Activated T-cell treated with anti-CD3 and anti-CD28 coated beads, Interleukin-2, amount 50 U/mL, for 4 hours (primary cell): ENCODE data around the gene UTP14C. TPM values are rescaled to one million over a fixed set of nuclear protein-coding genes. Genes with fewer than 3 reads are reported as not detected.
"Not testable (repeated sequence)": the region's sequence is repeated elsewhere in the genome, so short reads cannot be mapped to it uniquely, and the experiment has no call there.

Source experiments
- ATAC-seq, 2 donors: fragments of 200-7000 bp; cut with Tn5 transposase; one replicate each; pipeline ENCODE4 v1.10.0; 2021
- DNase-seq: peaks from one replicate; pipeline ENCODE4 v3.0.0-alpha.2; 2020
- H3K27me3 Mint-ChIP-seq: one replicate; pipeline ENCODE4 v1.8.0; 2021; ENCODE audit warnings: low read depth, mixed read lengths
- H3K36me3 Mint-ChIP-seq: one replicate; pipeline ENCODE4 v1.8.0; 2022; ENCODE audit warnings: mixed read lengths; ENCODE audit not compliant: insufficient read depth
- H3K4me1 Mint-ChIP-seq: one replicate; pipeline ENCODE4 v1.8.0; 2021; ENCODE audit warnings: low read depth, mixed read lengths
- H3K4me3 Mint-ChIP-seq: one replicate; pipeline ENCODE4 v1.8.0; 2021; ENCODE audit warnings: mild to moderate bottlenecking, moderate library complexity, mixed read lengths
- H3K9me3 Mint-ChIP-seq: one replicate; pipeline ENCODE4 v1.8.0; 2021; ENCODE audit warnings: mixed read lengths
- total RNA-seq, 3 donors: library from RNA; stranded (reverse); gene quantifications; one replicate each; pipeline ENCODE4 v1.2.1, GENCODE V29; 2021

Gene UTP14C
- total RNA-seq, 3 donors from 2014 or later = 9.5 to 10.3 (median 10.0) TPM

- Mint-ChIP-seq H3K9me3 (peaks cover 20% of the 10 kb centered on the region), H3K4me1 (no peaks in the 10 kb centered on the region), H3K27me3 (peaks cover 7% of the 10 kb centered on the region), H3K4me3 (no peak overlapping the region), H3K36me3 (peaks cover 10% of the 10 kb centered on the region)
- no peak for DNase-seq
- ATAC-seq = no peak
Observed at GRCh38 chr13:52047463-52047862, 23.0 kb downstream of the UTP14C start.

DNA sequence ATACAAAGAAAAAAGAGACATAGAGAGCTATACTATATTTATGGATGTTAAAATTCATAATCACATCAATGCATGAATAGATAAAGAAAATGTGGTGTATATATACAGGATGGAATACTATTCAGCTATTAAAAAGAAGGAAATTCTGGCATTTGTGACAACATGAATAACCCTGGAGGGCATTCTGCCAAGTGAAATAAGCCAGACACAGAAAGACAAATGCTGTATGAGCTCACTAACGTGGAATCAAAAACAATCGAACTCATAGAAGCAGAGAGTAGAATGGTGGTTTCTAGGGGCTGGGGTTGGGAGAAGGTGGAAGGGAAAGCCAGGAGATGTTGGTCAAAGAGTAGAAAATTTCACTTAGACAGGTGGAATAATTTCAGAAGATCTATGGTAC is 24.0 kb downstream of the UTP14C start:
- DNase-seq = no peak
- Mint-ChIP-seq H3K27me3 (peaks cover 10% of the 10 kb centered on the region), H3K36me3 (peaks cover 10% of the 10 kb centered on the region), H3K9me3 (peaks cover 20% of the 10 kb centered on the region), H3K4me1 (no peaks in the 10 kb centered on the region), H3K4me3 (no peak overlapping the region)
- no peak for ATAC-seq

GRCh38 chr13:52051400-52051799 is 26.9 kb downstream of the UTP14C start:
- Mint-ChIP-seq H3K9me3 (peaks cover 26% of the 10 kb centered on the region), H3K4me1 (no peaks in the 10 kb centered on the region), H3K4me3 (no peak overlapping the region), H3K27me3 (peaks cover 11% of the 10 kb centered on the region), H3K36me3 (peaks cover 5% of the 10 kb centered on the region)
- ATAC-seq = no peak
- DNase-seq = no peak

GRCh38 chr13:52053460-52053859 is 29.0 kb downstream of the UTP14C start:
- H3K9me3 Mint-ChIP-seq = peaks cover 26% of the 10 kb centered on the region
- no peaks in the 10 kb centered on the region for H3K4me1 Mint-ChIP-seq
- peaks cover 5% of the 10 kb centered on the region for H3K36me3 Mint-ChIP-seq
- H3K27me3 Mint-ChIP-seq = peaks cover 11% of the 10 kb centered on the region
- DNase-seq = no peak
- ATAC-seq = no peak
- H3K4me3 Mint-ChIP-seq = no peak overlapping the region

DNA sequence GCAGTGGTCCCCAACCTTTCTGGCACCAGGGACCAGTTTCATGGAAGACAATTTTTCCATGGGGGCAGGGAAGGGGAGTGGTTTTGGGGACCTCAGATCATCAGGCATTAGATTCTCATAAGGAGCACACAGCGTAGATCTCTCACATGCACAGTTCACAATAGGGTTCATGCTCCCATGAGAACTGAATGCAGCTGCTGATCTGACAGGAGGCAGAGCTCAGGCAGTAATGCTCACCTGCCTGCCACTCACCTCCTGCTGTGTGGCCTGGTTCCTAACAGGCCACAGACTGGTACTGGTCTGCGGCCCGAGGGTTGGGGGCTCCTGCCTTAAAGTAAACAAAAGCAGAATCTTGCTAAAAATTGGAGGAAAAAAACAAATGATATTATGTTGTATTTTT is 36.6 kb downstream of the UTP14C start:
- not testable (repeated sequence) for H3K27me3 Mint-ChIP-seq, H3K4me1 Mint-ChIP-seq, ATAC-seq, H3K4me3 Mint-ChIP-seq, H3K36me3 Mint-ChIP-seq, DNase-seq, H3K9me3 Mint-ChIP-seq

DNA sequence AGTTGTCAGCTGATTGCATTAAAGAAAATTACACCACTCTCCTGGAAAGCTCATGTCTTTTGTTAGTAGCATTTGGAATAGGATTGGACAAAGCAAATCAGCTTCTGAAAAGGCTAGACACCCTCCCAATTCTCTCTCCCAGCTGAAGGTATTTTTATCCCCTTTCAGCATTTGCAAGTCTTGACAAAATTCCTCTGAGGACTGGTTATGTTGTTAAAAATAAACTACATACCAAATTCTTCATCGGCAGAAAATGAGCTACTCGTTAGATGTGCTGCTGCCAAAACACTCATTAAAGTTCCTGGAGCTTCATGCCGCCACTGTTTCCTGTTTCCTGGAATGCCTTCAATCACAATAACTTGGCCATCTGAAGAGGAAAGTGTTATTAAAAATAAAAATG is 37.1 kb downstream of the UTP14C start:
- Mint-ChIP-seq H3K36me3 (no peaks in the 10 kb centered on the region), H3K4me1 (no peaks in the 10 kb centered on the region), H3K27me3 (no peaks in the 10 kb centered on the region), H3K4me3 (no peak overlapping the region), H3K9me3 (peaks cover 9% of the 10 kb centered on the region)
- no peak for ATAC-seq
- DNase-seq = no peak

- Mint-ChIP-seq H3K9me3 (peaks cover 18% of the 10 kb centered on the region), H3K36me3 (no peaks in the 10 kb centered on the region), H3K4me1 (peaks cover 2% of the 10 kb centered on the region), H3K27me3 (peaks cover 20% of the 10 kb centered on the region), H3K4me3 (no peak overlapping the region)
- ATAC-seq (no peak), DNase-seq (no peak)
Observed at GRCh38 chr13:52067237-52067636, 42.7 kb downstream of the UTP14C start.

GRCh38 chr13:52070929-52071523 is 46.5 kb downstream of the UTP14C start:
- Mint-ChIP-seq H3K36me3 (no peaks in the 10 kb centered on the region), H3K4me3 (no peak overlapping the region), H3K27me3 (peaks cover 31% of the 10 kb centered on the region), H3K4me1 (peaks cover 2% of the 10 kb centered on the region), H3K9me3 (peaks cover 18% of the 10 kb centered on the region)
- DNase-seq (peak; percentile 9), ATAC-seq (no peak)

Other genes starting within 250 kb of the UTP14C start
- gene DHRS12, start 220.5 kb upstream of the UTP14C start, total RNA-seq = 1 to 10 TPM; 3.5 to 4.1 (median 3.6) TPM
- under 1 TPM; 0.11 to 0.24 (median 0.18) TPM for gene TMEM272, start 179.5 kb upstream of the UTP14C start, total RNA-seq
- gene CCDC70, start 162.7 kb upstream of the UTP14C start, total RNA-seq = not detected
- gene ATP7B, start 13.2 kb upstream of the UTP14C start, total RNA-seq = under 1 TPM; 0.54 to 0.83 (median 0.61) TPM
- gene ALG11, start 12.3 kb upstream of the UTP14C start, total RNA-seq = 10 to 100 TPM; 20.6 to 27.5 (median 26.5) TPM
- under 1 TPM in 1 of 3 donors, not detected in 2; 0.08 TPM for gene NEK5, start 104.4 kb downstream of the UTP14C start, total RNA-seq
- 1 to 10 TPM; 3.8 to 7.5 (median 5.4) TPM for gene NEK3, start 134.9 kb downstream of the UTP14C start, total RNA-seq